GM12878 (cell line): Measurements from ENCODE around the gene TIMP2. TPM values are rescaled to one million over a fixed set of nuclear protein-coding genes. Genes with fewer than 3 reads are reported as not detected.

ENCODE experiments used
- ATAC-seq: fragments of 200-7000 bp; cut with Tn5 transposase; 3 replicates; pipeline ENCODE4 v1.9.1; 2020; ENCODE audit warnings: mild to moderate bottlenecking, moderate library complexity
- BruUV-seq: library from RNA; stranded (reverse); fragments of 400-500 nt; replicated peaks from 2 replicates; lab custom pipeline; 2021; lab: Mats Ljungman, UMichigan
- CTCF ChIA-PET: fragments of 300-600 bp; sonication (Branson Sonifier 250); formaldehyde crosslinking; extraction: SDS; loops from one replicate; lab custom pipeline; 2021; ENCODE audit warnings: inconsistent platforms; lab: Yijun Ruan, JAX
- POLR2A ChIA-PET: fragments of 350-600 bp; formaldehyde crosslinking; extraction: SDS; loops from one replicate; lab custom pipeline; 2021; ENCODE audit warnings: inconsistent platforms; lab: Charles Lee
- RAD21 ChIA-PET: fragments of 300-600 bp; sonication (Branson Sonifier 250); formaldehyde crosslinking; loops from one replicate; lab custom pipeline; 2023; ENCODE audit warnings: antibody characterized with exemption; ENCODE audit not compliant: unreplicated experiment; lab: Charles Lee
- SMC1A ChIA-PET: fragments of 300-600 bp; sonication (Branson Sonifier 250); formaldehyde crosslinking; loops from one replicate; lab custom pipeline; 2023; ENCODE audit not compliant: unreplicated experiment, uncharacterized antibody; lab: Charles Lee
- DNase-seq: peaks from one replicate; pipeline ENCODE4 v3.0.0-alpha.2; 2011; ENCODE audit warnings: low read depth, low spot score
- FAIRE-seq: peaks from 3 replicates; lab custom pipeline; 2011; peaks lifted over from hg19 to GRCh38; lab: Jason Lieb, UNC
- H2AFZ ChIP-seq: 2 replicates; pipeline ENCODE4 v1.6.0; 2011; ENCODE audit warnings: low read depth, low read length, control low read depth; ENCODE audit not compliant: control insufficient read depth
- H3K27ac ChIP-seq: 2 replicates; pipeline ENCODE4 v1.5.1; 2011; ENCODE audit warnings: control low read depth; ENCODE audit not compliant: control insufficient read depth, insufficient read depth
- H3K27me3 ChIP-seq, 2 experiments: replicated peaks in 1 of 2; 2 replicates each; pipeline versions ENCODE4 v1.6.0 to v1.6.1; 2011; ENCODE audit warnings: low read length in 1 of 2; ENCODE audit not compliant: control insufficient read depth in 2 of 2, insufficient read depth in 2 of 2
- H3K36me3 ChIP-seq, 2 experiments: 2 replicates each; pipeline ENCODE4 v1.5.1; 2011; ENCODE audit warnings: low read length in 1 of 2; ENCODE audit not compliant: control insufficient read depth in 2 of 2, insufficient read depth in 2 of 2
- H3K4me1 ChIP-seq: 2 replicates; pipeline ENCODE4 v1.6.1; 2011; ENCODE audit warnings: mild to moderate bottlenecking, low read length, moderate library complexity, mixed read lengths; ENCODE audit not compliant: control insufficient read depth, insufficient read depth
- H3K4me2 ChIP-seq: 2 replicates; pipeline ENCODE4 v1.6.0; 2011; ENCODE audit warnings: control low read depth; ENCODE audit not compliant: control insufficient read depth, insufficient read depth
- H3K4me3 ChIP-seq: fragments of 200-600 bp; sonication (generic); 2 replicates; pipeline ENCODE4 v1.5.1; 2016
- H3K79me2 ChIP-seq: 2 replicates; pipeline ENCODE4 v1.6.0; 2011; ENCODE audit warnings: low read length; ENCODE audit not compliant: control insufficient read depth, insufficient read depth
- H3K9ac ChIP-seq: 2 replicates; pipeline ENCODE4 v1.8.0; 2011; ENCODE audit warnings: low read length, control low read depth, mixed read lengths; ENCODE audit not compliant: control insufficient read depth, insufficient read depth
- H3K9me3 ChIP-seq: replicated peaks from 3 replicates; pipeline ENCODE4 v1.5.1; 2011; ENCODE audit warnings: mild to moderate bottlenecking, low read length; ENCODE audit not compliant: control insufficient read depth, insufficient read depth
- H4K20me1 ChIP-seq: 2 replicates; pipeline ENCODE4 v1.6.0; 2011; ENCODE audit not compliant: control insufficient read depth, insufficient read depth
- CBX3 ChIP-seq: fragments of 200-600 bp; sonication (generic); IDR thresholded peaks from 2 replicates; pipeline ENCODE4 v1.6.1; 2016; ENCODE audit warnings: low read depth, borderline replicate concordance
- CHD1 ChIP-seq: IDR thresholded peaks from 2 replicates; pipeline ENCODE4 v1.6.1; 2012; ENCODE audit warnings: low read depth, low read length, improper control_type of control experiment
- DPF2 ChIP-seq: fragments of 450-650 bp; IDR thresholded peaks from 2 replicates; pipeline ENCODE4 v1.6.1; 2017; ENCODE audit warnings: mild to moderate bottlenecking
- IRF4 ChIP-seq: IDR thresholded peaks from 2 replicates; pipeline ENCODE4 v1.6.1; 2011; ENCODE audit warnings: low read depth, low read length
- POLR2AphosphoS5 ChIP-seq: IDR thresholded peaks from 2 replicates; pipeline ENCODE4 v1.6.1; 2011; ENCODE audit warnings: mild to moderate bottlenecking, low read length, inconsistent platforms
- SUPT20H ChIP-seq: IDR thresholded peaks from 2 replicates; pipeline ENCODE4 v1.6.1; 2011; ENCODE audit warnings: low read depth, mild to moderate bottlenecking, low read length, moderate library complexity, borderline replicate concordance; ENCODE audit not compliant: control insufficient read depth
- WGBS: methylation state at CpG from one replicate; pipeline ENCODE4 v1.1.6; 2016; ENCODE audit warnings: low lambda C conversion rate; ENCODE audit not compliant: insufficient replicate concordance, insufficient coverage; ENCODE audit errors: missing lambda C conversion rate; 5-methylcytosine and 5-hydroxymethylcytosine counted together
- in situ Hi-C: fragments of 300-500 bp; cut with MboI; formaldehyde crosslinking; loops from 9 replicates; pipeline ENCODE4 v1.14.3; 2018; ENCODE audit warnings: mixed read lengths
- intact Hi-C: fragments of 100-400 bp; cut with micrococcal nuclease; formaldehyde crosslinking; loops from one replicate; pipeline ENCODE4 v1.14.2; 2022; ENCODE audit not compliant: unreplicated experiment
- polyA plus RNA-seq, 11 experiments: library from polyadenylated mRNA; depleted of rRNA in 4 of 11; unstranded in 6 of 11; stranded (reverse) in 5 of 11; fragments of >200 nt; fragmentation: Nextera tagmentation in 4 of 11; fragmentation: Illumina TruSeq in 1 of 11; extraction: Ambion mirVana in 4 of 11; extraction: Trizol in 1 of 11; gene quantifications; 1 replicate in 1 of 11; 2 replicates in 10 of 11; pipeline versions ENCODE4 v1.2.1 to v1.2.3, GENCODE V29; 2011 to 2016; ENCODE audit warnings: inconsistent platforms in 2 of 11, missing spikeins in 2 of 11, low read depth in 1 of 11
- total RNA-seq, 4 experiments: library from RNA; depleted of rRNA in 3 of 4; stranded (reverse); fragments of >200 nt in 3 of 4; fragmentation: Illumina TruSeq in 1 of 4; extraction: Trizol in 1 of 4; gene quantifications; 2 replicates each; pipeline versions ENCODE4 v1.2.1 to v1.2.3, GENCODE V29; 2013 to 2021
- TF ChIP-seq, protein P1 (sequence below): fragments of 450-650 bp; IDR thresholded peaks from 2 replicates; pipeline ENCODE4 v1.6.1; 2017; ENCODE audit warnings: mild to moderate bottlenecking, moderate library complexity
- TF ChIP-seq, protein P2 (sequence below): IDR thresholded peaks from 2 replicates; pipeline ENCODE4 v1.6.1; 2012; ENCODE audit warnings: improper control_type of control experiment, low read depth, low read length; ENCODE audit not compliant: insufficient replicate concordance
- TF ChIP-seq, protein P3 (sequence below): fragments of 450-650 bp; formaldehyde crosslinking; IDR thresholded peaks from 2 replicates; pipeline ENCODE4 v1.4.0; 2020; ENCODE audit warnings: mild to moderate bottlenecking, moderate library complexity

The TIMP2 gene
- total and polyA plus RNA-seq, 10 of the 15 experiments (the other 5 are each of a cell fraction or from before 2014, with no cell fraction given): 0.03 to 0.41 (median 0.04) TPM; not detected in 7

DNA sequence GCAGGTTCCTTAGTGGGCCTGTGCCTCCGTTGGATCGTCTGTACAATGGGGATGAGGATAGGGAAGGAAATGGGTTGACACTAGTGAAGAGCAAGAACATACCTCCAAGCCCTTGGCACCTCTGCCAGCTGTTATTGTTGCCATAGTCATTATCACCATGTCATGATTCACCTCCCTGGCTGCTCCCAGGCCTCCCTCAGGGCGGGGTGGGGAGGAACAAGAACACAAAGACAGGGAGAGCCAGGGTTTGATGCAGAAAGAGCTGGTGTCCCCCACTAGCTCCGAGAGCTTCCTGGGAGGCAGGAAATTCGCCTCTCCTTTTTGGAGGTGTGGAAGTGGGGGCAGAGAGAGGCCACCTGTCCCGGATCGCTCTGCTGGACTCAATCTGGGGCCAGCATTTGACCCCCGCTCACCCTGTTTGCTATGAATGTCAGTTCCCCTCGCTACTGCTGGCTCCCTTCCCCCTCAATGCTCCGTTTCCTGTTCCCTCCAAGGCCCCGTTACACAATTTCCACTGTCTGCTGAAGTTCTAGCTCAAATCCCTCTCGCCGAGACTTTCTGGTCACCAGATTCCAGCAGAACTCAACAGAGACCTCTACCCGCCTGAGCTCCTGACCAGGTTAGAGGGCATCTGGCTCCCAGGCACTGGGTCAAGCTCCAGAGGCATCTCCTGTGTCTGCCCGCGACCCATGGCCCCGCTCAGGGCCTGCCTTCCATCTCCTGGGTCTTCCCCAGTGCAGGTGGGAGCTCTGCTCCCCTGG lies 9.1 kb downstream of the TIMP2 start:
- SMC1A ChIA-PET: no interaction called here
- TF ChIP-seq DPF2: no peak
- TF ChIP-seq CBX3: no peak
- TF ChIP-seq, protein P1, sequence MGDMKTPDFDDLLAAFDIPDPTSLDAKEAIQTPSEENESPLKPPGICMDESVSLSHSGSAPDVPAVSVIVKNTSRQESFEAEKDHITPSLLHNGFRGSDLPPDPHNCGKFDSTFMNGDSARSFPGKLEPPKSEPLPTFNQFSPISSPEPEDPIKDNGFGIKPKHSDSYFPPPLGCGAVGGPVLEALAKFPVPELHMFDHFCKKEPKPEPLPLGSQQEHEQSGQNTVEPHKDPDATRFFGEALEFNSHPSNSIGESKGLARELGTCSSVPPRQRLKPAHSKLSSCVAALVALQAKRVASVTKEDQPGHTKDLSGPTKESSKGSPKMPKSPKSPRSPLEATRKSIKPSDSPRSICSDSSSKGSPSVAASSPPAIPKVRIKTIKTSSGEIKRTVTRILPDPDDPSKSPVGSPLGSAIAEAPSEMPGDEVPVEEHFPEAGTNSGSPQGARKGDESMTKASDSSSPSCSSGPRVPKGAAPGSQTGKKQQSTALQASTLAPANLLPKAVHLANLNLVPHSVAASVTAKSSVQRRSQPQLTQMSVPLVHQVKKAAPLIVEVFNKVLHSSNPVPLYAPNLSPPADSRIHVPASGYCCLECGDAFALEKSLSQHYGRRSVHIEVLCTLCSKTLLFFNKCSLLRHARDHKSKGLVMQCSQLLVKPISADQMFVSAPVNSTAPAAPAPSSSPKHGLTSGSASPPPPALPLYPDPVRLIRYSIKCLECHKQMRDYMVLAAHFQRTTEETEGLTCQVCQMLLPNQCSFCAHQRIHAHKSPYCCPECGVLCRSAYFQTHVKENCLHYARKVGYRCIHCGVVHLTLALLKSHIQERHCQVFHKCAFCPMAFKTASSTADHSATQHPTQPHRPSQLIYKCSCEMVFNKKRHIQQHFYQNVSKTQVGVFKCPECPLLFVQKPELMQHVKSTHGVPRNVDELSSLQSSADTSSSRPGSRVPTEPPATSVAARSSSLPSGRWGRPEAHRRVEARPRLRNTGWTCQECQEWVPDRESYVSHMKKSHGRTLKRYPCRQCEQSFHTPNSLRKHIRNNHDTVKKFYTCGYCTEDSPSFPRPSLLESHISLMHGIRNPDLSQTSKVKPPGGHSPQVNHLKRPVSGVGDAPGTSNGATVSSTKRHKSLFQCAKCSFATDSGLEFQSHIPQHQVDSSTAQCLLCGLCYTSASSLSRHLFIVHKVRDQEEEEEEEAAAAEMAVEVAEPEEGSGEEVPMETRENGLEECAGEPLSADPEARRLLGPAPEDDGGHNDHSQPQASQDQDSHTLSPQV: no peak
- TF ChIP-seq CHD1: no peak
- TF ChIP-seq POLR2AphosphoS5: no peak
- TF ChIP-seq SUPT20H: no peak
- TF ChIP-seq, protein P2, sequence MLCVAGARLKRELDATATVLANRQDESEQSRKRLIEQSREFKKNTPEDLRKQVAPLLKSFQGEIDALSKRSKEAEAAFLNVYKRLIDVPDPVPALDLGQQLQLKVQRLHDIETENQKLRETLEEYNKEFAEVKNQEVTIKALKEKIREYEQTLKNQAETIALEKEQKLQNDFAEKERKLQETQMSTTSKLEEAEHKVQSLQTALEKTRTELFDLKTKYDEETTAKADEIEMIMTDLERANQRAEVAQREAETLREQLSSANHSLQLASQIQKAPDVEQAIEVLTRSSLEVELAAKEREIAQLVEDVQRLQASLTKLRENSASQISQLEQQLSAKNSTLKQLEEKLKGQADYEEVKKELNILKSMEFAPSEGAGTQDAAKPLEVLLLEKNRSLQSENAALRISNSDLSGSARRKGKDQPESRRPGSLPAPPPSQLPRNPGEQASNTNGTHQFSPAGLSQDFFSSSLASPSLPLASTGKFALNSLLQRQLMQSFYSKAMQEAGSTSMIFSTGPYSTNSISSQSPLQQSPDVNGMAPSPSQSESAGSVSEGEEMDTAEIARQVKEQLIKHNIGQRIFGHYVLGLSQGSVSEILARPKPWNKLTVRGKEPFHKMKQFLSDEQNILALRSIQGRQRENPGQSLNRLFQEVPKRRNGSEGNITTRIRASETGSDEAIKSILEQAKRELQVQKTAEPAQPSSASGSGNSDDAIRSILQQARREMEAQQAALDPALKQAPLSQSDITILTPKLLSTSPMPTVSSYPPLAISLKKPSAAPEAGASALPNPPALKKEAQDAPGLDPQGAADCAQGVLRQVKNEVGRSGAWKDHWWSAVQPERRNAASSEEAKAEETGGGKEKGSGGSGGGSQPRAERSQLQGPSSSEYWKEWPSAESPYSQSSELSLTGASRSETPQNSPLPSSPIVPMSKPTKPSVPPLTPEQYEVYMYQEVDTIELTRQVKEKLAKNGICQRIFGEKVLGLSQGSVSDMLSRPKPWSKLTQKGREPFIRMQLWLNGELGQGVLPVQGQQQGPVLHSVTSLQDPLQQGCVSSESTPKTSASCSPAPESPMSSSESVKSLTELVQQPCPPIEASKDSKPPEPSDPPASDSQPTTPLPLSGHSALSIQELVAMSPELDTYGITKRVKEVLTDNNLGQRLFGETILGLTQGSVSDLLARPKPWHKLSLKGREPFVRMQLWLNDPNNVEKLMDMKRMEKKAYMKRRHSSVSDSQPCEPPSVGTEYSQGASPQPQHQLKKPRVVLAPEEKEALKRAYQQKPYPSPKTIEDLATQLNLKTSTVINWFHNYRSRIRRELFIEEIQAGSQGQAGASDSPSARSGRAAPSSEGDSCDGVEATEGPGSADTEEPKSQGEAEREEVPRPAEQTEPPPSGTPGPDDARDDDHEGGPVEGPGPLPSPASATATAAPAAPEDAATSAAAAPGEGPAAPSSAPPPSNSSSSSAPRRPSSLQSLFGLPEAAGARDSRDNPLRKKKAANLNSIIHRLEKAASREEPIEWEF: no peak
- TF ChIP-seq, protein P3, sequence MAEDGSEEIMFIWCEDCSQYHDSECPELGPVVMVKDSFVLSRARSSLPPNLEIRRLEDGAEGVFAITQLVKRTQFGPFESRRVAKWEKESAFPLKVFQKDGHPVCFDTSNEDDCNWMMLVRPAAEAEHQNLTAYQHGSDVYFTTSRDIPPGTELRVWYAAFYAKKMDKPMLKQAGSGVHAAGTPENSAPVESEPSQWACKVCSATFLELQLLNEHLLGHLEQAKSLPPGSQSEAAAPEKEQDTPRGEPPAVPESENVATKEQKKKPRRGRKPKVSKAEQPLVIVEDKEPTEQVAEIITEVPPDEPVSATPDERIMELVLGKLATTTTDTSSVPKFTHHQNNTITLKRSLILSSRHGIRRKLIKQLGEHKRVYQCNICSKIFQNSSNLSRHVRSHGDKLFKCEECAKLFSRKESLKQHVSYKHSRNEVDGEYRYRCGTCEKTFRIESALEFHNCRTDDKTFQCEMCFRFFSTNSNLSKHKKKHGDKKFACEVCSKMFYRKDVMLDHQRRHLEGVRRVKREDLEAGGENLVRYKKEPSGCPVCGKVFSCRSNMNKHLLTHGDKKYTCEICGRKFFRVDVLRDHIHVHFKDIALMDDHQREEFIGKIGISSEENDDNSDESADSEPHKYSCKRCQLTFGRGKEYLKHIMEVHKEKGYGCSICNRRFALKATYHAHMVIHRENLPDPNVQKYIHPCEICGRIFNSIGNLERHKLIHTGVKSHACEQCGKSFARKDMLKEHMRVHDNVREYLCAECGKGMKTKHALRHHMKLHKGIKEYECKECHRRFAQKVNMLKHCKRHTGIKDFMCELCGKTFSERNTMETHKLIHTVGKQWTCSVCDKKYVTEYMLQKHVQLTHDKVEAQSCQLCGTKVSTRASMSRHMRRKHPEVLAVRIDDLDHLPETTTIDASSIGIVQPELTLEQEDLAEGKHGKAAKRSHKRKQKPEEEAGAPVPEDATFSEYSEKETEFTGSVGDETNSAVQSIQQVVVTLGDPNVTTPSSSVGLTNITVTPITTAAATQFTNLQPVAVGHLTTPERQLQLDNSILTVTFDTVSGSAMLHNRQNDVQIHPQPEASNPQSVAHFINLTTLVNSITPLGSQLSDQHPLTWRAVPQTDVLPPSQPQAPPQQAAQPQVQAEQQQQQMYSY (CRISPR knock-in tag): no peak
- TF ChIP-seq IRF4: no peak

More for the DNA sequence above, 9.1 kb downstream of the TIMP2 start:
- intact Hi-C loops (no loop called here), in situ Hi-C loops (no loop called here)
- Histone ChIP-seq H4K20me1 (no peaks in the 10 kb centered on the region), H3K4me2 (no peak overlapping the region), H3K36me3 (no peaks in the 10 kb centered on the region), H3K27me3 (no peaks in the 10 kb centered on the region; a peak in 3 of 4 replicates), H3K27ac (no peak overlapping the region), H2AFZ (no peak overlapping the region), H3K4me1 (no peaks in the 10 kb centered on the region), H3K9ac (no peak overlapping the region), H3K4me3 (no peak overlapping the region), H3K79me2 (no peaks in the 10 kb centered on the region), H3K9me3 (no peaks in the 10 kb centered on the region)
- CTCF ChIA-PET: interaction anchor here (0.7 to 1.0 kb wide), 2 partner anchors 50 to 1756 kb away, joined by 3 read pairs; no protein-coding TSS in a partner anchor
- DNase-seq: no peak
- no peak for FAIRE-seq
- no peak for ATAC-seq
- WGBS: 20% methylated on average over 17 of the region's 17 CpGs
- RAD21 ChIA-PET: no interaction called here
- no TSS peak for BruUV-seq
- POLR2A ChIA-PET: interaction anchor here (0.5 kb wide), 1 partner anchor 23 kb away, joined by 12 read pairs; no protein-coding TSS in a partner anchor
